GM21717 (cell line): Measurements from ENCODE around the gene MEGF10.

Source experiments
- ATAC-seq: cut with Tn5 transposase; IDR thresholded peaks from one replicate; pipeline ENCODE4 v1.9.1; 2021; ENCODE audit warnings: mild to moderate bottlenecking, moderate library complexity; ENCODE audit not compliant: unreplicated experiment

MEGF10 gene

DNA sequence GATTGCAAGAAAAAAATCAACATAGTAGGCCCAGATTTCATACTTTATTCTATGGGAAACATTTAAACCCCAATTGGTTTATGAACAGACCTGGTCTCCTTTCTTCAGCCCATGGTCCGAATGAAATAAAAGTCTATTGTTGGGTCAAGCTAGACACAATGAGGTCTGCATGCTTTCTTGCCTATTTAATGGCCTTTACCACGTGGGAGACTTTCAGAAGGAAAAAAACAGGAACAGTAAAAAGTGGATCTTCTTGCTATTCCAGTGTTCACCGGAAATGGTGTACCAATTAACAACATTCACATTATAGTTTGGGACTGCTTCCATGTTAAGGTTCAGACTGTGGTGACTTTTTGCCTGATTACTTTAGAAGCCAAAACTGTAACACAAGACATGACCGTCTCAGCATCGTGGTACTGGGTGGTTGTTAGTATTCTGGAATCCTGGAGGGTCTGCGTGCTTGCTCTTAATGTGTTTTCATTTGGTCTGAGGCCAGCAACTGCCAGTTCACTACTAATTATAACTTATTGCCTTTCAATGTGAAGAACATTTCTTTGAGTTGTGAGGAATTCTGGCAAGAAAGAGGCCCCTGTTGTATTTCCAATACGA is 141.5 kb downstream of the MEGF10 start:
- no peak for ATAC-seq

DNA sequence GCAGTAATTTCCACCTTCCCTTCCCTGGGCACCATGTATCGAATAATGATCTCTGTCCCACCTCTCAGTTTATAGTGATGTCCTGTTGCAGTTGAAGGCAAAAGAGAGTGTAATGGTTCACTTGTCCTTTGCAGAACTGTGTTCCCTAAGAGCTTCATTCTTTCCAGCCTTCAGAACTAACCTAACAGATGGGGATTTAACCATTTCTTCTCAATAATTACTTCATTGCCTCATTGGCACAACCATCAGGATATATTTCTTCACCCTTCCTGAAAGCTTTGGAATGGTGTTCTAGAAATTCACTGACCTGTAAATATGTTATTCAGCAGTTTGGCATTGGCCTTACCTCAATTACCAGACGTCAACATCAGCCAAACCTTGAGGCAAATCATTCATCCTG is 142.9 kb downstream of the MEGF10 start:
- ATAC-seq = no peak

- ATAC-seq = no peak
Observed at GRCh38 chr5:127434588-127434987, 144.0 kb downstream of the MEGF10 start.

- no peak for ATAC-seq
Observed at GRCh38 chr5:127435821-127436220, 145.2 kb downstream of the MEGF10 start.

- ATAC-seq = no peak
Observed at GRCh38 chr5:127439644-127440043, 149.0 kb downstream of the MEGF10 start.

- ATAC-seq = no peak
Observed at GRCh38 chr5:127440831-127441230, 150.2 kb downstream of the MEGF10 start.

DNA sequence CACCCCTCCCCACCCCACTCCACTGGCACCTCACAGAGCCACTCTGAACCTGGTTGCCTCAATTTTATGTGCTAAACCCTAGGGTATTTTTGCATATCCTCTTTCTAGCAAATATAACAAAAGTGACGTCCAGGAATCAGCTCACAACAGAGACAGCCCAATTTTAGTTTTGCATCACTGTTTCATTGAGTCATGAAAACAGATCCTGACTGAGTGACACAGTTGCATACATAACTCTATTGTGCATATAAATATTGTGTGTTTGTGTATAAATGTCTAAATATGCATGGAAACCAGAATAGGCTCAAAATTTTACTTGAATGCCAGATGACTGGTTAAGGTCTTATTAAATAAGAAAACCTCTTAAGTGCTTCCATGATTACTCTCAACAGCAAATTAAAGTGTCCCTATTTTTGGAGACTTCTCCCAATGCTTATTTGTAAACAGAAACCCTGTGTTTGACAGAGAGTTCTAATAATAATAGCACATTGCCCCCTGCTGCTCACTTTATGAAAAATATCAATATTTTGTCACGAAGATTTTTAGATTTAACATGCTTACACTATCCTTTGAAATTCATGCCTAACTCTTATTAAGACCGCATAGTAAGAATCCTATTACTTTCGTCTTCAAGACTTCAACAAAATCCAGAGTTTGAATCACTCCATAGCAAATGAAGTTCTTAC is 151.3 kb downstream of the MEGF10 start:
- no peak for ATAC-seq

- no peak for ATAC-seq
Observed at GRCh38 chr5:127444171-127444570, 153.6 kb downstream of the MEGF10 start.

- no peak for ATAC-seq
Observed at GRCh38 chr5:127445328-127445727, 154.7 kb downstream of the MEGF10 start.

GRCh38 chr5:127446626-127447025 is 156.0 kb downstream of the MEGF10 start:
- no peak for ATAC-seq

- ATAC-seq = no peak
Observed at GRCh38 chr5:127447827-127448226, 157.2 kb downstream of the MEGF10 start.

GRCh38 chr5:127450046-127450445 is 159.4 kb downstream of the MEGF10 start:
- ATAC-seq = no peak

- ATAC-seq = no peak
Observed at GRCh38 chr5:127451096-127451495, 160.5 kb downstream of the MEGF10 start.

GRCh38 chr5:127452626-127453025 is 162.0 kb downstream of the MEGF10 start:
- no peak for ATAC-seq

GRCh38 chr5:127471211-127471610 is 180.6 kb downstream of the MEGF10 start:
- ATAC-seq = no peak

DNA sequence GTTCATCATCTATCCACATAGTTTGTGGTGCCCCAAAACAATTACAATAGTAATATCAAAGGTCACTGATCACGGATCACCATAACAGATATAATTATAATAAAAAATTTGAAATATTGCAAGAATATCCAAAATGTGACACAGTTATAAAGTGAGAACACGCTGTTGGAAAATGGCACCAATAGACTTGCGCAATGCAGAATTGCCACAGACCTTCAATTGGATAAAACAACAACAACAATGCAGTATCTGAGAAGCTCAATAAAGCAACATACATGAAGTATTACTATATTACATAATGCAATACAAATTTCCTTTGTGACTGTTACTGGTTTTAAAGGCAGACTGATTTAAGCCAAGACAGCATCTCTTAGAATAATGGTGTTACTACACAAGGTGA is 182.1 kb downstream of the MEGF10 start:
- no peak for ATAC-seq

DNA sequence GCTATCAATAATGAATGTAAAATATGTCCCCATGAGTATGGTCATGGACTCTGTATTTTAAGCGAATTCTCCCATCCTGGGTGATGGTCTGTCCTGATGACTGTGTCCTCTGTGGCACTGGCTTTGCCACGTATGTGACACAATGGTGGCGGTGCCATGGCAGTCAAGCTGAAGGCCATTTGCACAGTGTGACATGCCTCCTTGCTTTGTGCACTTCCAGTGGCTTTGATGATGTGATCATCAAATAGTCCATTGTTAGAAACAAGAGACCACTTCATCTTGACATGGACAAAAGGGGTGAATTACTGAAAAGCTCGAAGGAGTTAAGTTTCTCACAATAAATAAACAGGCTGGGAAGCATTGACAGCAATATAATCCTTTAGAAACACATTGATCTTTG is 195.9 kb downstream of the MEGF10 start:
- ATAC-seq = no peak

- peak; percentile 82 for ATAC-seq
Observed at GRCh38 chr5:127492854-127493738, 202.5 kb downstream of the MEGF10 start.

- ATAC-seq = no peak
Observed at GRCh38 chr5:127498548-127498947, 208.0 kb downstream of the MEGF10 start.

GRCh38 chr5:127505905-127506304 is 215.3 kb downstream of the MEGF10 start:
- ATAC-seq = no peak

DNA sequence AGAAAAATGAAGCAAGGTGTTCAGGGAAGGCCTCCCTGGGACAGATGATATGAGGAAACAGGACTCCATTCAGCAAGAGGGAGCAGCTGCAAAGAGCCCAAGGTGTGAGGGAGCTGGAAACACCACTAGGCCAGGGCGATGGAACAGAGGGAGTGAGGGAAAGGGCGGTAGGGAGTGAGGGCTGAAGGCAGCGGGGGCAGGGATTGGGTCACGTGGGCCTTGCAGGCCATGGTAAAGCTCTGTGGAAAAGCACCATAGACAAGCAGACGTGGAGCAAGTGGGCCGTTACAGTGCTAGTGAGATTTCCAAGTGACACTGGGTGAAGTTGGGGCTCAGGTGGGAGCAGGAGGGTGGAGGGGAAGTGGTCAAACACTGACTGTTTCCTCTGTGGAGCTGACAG is 216.0 kb downstream of the MEGF10 start:
- ATAC-seq = no peak
